Measurements from ENCODE around the gene NFIX. TPM values are rescaled to one million over a fixed set of nuclear protein-coding genes. Genes with fewer than 3 reads are reported as not detected.

The NFIX gene
- total and polyA plus RNA-seq, 2 of the 13 experiments (the other 11 are each of a cell fraction or from before 2014, with no cell fraction given) = 3.4 to 5.4 TPM

GRCh38 chr19:13072188-13072908, 77.1 kb downstream of the NFIX start:
- 100% methylated on average over 7 of the region's 9 CpGs for WGBS (ENCODE audit: low lambda C conversion rate)
- H3K9ac ChIP-seq (ENCODE audit: insufficient read depth, low read depth, low read length) = no peak overlapping the region

DNA sequence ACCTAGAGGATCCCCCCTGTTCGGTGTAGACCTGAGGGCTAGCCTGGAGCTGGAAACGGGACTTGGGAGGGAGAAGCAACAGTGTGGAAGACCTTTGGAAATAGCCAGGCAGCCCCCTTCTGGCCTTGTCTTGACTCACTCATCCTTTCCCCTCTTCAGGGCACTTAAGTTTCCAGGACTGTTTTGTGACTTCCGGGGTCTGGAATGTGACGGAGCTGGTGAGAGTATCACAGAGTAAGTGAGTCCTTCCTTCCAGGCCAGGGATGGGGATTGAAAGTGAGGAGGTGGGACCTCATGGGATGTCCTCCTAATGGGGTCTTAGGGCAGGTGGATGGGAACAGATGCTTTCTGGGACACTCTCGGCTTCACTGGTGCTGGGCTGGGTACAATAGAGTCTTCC, 78.0 kb downstream of the NFIX start:
- H3K4me1 ChIP-seq (ENCODE audit: insufficient read depth, low read length) = peaks cover 17% of the 10 kb centered on the region
- DNase-seq (ENCODE audit: low spot score) (no peak), FAIRE-seq (no peak), ATAC-seq (no peak)
- no peak overlapping the region for H3K9ac ChIP-seq (ENCODE audit: insufficient read depth, low read depth, low read length)
- H2AFZ ChIP-seq (ENCODE audit: low read length) = no peak overlapping the region
- BruUV-seq (replicated peaks) = no TSS peak
- intact Hi-C loops (cut with micrococcal nuclease; ENCODE audit: unreplicated experiment) (no loop called here), in situ Hi-C loops (cut with HindIII; ENCODE audit: extremely low pct_ligation_motif_present, low pct_unique_long_range_greater_than_20kb) (no loop called here)
- H3K4me3 ChIP-seq (replicated peaks in 1 of 3; ENCODE audit: insufficient read depth in 1 of 3, low read depth in 2 of 3, low read length in 3 of 3) = no peak overlapping the region
- H4K20me1 ChIP-seq (ENCODE audit: insufficient read depth, low read length) = no peaks in the 10 kb centered on the region
- ChIA-PET POLR2A (no interaction called here), CTCF (ENCODE audit: low intra/inter-chr PET ratio, low total read pairs) (no interaction called here)
- no peak overlapping the region for H3K27ac ChIP-seq (ENCODE audit: extremely low read length, insufficient read depth, low read length)
- H3K27me3 ChIP-seq (ENCODE audit: control insufficient read depth in 1 of 2, insufficient read depth in 2 of 2, low read length in 2 of 2) = no peaks in the 10 kb centered on the region
- no peaks in the 10 kb centered on the region for H3K79me2 ChIP-seq (ENCODE audit: insufficient read depth, low read length)
- no peaks in the 10 kb centered on the region for H3K9me3 ChIP-seq (ENCODE audit: low read length)
- peaks cover 17 to 52% of the 10 kb centered on the region in 2 experiments; a peak in 4 of 5 replicates for H3K36me3 ChIP-seq (replicated peaks in 1 of 2; ENCODE audit: control insufficient read depth in 1 of 2, insufficient read depth in 2 of 2, low read length in 2 of 2)
- H3K4me2 ChIP-seq (ENCODE audit: low read depth, low read length) = no peak overlapping the region
- TF ChIP-seq TEAD2 (CRISPR knock-in tag; IDR thresholded peaks at IDR 0.05) (no peak), ZNF891 (CRISPR knock-in tag; IDR thresholded peaks at IDR 0.05) (no peak), RXRA (CRISPR knock-in tag; IDR thresholded peaks at IDR 0.05) (no peak), MAF1 (CRISPR knock-in tag; IDR thresholded peaks at IDR 0.05; ENCODE audit: borderline replicate concordance) (no peak), ZNF589 (CRISPR knock-in tag; conservative IDR thresholded peaks at IDR 0.05) (no peak), AGO1 (IDR thresholded peaks at IDR 0.05; ENCODE audit: low read depth, low read length, poor library complexity, severe bottlenecking) (no peak)
- WGBS (ENCODE audit: low lambda C conversion rate) = 95% methylated on average over 5 of the region's 5 CpGs

More at GRCh38 chr19:13072188-13072908, 77.1 kb downstream of the NFIX start:
- intact Hi-C loops (cut with micrococcal nuclease; ENCODE audit: unreplicated experiment) (no loop called here), in situ Hi-C loops (cut with HindIII; ENCODE audit: extremely low pct_ligation_motif_present, low pct_unique_long_range_greater_than_20kb) (no loop called here)
- Histone ChIP-seq H3K4me1 (ENCODE audit: insufficient read depth, low read length) (peaks cover 20% of the 10 kb centered on the region), H3K36me3 (replicated peaks in 1 of 2; ENCODE audit: control insufficient read depth in 1 of 2, insufficient read depth in 2 of 2, low read length in 2 of 2) (peaks cover 12 to 44% of the 10 kb centered on the region in 2 experiments; a peak in 4 of 5 replicates), H2AFZ (ENCODE audit: low read length) (no peak overlapping the region), H3K27ac (ENCODE audit: extremely low read length, insufficient read depth, low read length) (no peak overlapping the region), H3K79me2 (ENCODE audit: insufficient read depth, low read length) (no peaks in the 10 kb centered on the region), H3K4me2 (ENCODE audit: low read depth, low read length) (no peak overlapping the region), H3K9me3 (ENCODE audit: low read length) (no peaks in the 10 kb centered on the region), H3K4me3 (replicated peaks in 1 of 3; ENCODE audit: insufficient read depth in 1 of 3, low read depth in 2 of 3, low read length in 3 of 3) (no peak overlapping the region), H3K27me3 (ENCODE audit: control insufficient read depth in 1 of 2, insufficient read depth in 2 of 2, low read length in 2 of 2) (no peaks in the 10 kb centered on the region), H4K20me1 (ENCODE audit: insufficient read depth, low read length) (no peaks in the 10 kb centered on the region)
- TF ChIP-seq STAG1 (CRISPR knock-in tag; IDR thresholded peaks at IDR 0.05) (0 out of 2 replicates have a peak, but pooled peaks have one; percentile 5), SMARCE1 (IDR thresholded peaks at IDR 0.05; ENCODE audit: borderline replicate concordance) (no peak)
- ChIA-PET POLR2A (no interaction called here), CTCF (ENCODE audit: low intra/inter-chr PET ratio, low total read pairs) (no interaction called here)
- no TSS peak for BruUV-seq (replicated peaks)
- FAIRE-seq = no peak
- no peak for DNase-seq (ENCODE audit: low spot score)
- ATAC-seq = no peak
